DND-41 (cell line): ENCODE measurements around the gene BCKDHB.

Source experiments
- CTCF ChIP-seq: IDR thresholded peaks from 2 replicates; pipeline ENCODE4 v1.5.1; 2012; ENCODE audit warnings: borderline replicate concordance, low read length, moderate library complexity, mild to moderate bottlenecking; ENCODE audit not compliant: poor library complexity, severe bottlenecking; ENCODE audit errors: extremely low read depth
- EZH2 ChIP-seq: IDR thresholded peaks from 3 replicates; pipeline ENCODE4 v1.6.1; 2012; ENCODE audit warnings: borderline replicate concordance, low read depth, mild to moderate bottlenecking, moderate library complexity, low read length, inconsistent platforms; ENCODE audit not compliant: severe bottlenecking

GRCh38 chr6:80174900-80175572 lies 68.6 kb downstream of the BCKDHB start:
- TF ChIP-seq CTCF (no peak), EZH2 (no peak)
